Measurements from ENCODE around the gene BTNL2.

BTNL2 gene

DNA sequence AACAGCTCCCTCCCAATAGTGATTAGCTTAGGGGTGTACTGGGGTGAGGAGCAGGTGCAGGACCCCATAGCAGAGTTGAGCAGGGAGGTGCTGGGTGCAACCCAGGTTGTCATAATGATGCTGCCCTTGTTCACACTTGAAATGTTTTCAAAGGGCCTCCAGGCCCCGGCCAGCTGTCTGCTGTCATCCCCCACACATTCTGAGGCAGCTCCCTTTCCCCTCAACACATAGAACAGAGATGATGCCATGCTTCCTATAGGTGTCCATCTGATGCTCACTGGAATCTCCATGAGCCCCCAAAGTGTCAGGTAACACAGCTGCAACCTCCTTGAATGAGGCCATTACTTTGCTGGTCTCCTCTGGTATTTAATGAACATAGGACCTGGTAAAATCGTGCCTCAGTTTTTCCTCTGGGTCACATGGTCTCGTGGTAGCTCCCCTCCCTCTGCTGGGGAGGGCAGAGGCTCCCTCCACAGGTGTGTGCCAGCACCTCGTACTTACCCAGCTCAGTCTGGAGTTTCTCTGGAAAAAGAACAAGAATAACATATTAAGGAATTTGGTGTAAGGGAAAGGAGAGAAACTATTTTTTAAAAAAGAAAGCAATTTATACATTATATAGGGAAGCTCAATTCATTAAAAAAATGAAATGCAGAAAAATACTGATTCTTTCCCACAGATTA lies 5.6 kb downstream of the BTNL2 start:
- peaks cover 13 to 14% of the 10 kb centered on the region in 2 donors for H3K27me3 Mint-ChIP-seq
- H3K4me1 Mint-ChIP-seq, result peaks cover 13 to 17% of the 10 kb centered on the region in 2 donors

DNA sequence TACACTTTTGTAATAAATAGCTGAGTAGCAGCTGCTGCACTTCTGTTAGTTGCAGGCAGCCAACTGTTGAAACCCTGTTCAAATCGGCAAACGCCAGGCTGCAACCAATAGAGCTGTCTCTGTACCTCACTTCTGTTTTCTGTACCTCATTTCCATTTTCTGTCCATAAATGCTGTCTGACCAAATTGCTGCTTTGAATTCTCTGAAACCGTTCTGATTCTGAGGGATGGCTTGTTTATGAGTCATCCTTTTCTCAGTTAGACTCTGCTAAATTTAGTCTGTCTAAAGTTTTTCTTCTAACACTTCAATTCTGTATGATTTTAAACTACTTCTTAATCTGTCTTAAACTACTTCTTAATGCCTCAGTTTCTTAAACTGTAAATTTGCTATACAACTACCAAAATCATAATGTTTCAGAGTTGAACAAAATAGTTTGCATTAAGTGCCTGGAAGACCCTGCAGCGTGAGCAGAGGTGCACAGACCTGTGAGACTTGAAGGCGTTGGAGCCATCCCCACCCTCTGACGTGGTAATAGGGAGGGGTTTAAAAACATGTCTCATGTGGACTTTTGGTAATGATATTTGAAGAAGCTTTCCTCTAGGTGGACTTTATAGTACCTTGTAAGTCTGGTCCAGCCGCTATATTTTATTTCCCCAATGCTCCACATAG lies 9.6 kb downstream of the BTNL2 start:
- H3K9me3 Mint-ChIP-seq, result no peaks in the 10 kb centered on the region
- H3K36me3 Mint-ChIP-seq, result no peaks in the 10 kb centered on the region
- H3K27me3 Mint-ChIP-seq, result peaks cover 7 to 16% of the 10 kb centered on the region in 2 donors
- no peak overlapping the region for H3K4me3 Mint-ChIP-seq
- peak; percentile 22 for DNase-seq
- peak; percentile 96 to 97 for ATAC-seq (replicated peaks)
- peaks cover 15 to 22% of the 10 kb centered on the region in 2 donors for H3K4me1 Mint-ChIP-seq
- H3K27ac Mint-ChIP-seq, result peak overlapping the region; percentile 33

More for the DNA sequence above, 5.6 kb downstream of the BTNL2 start:
- Mint-ChIP-seq H3K4me3 (no peak overlapping the region), H3K36me3 (no peaks in the 10 kb centered on the region), H3K27ac (no peak overlapping the region), H3K9me3 (no peaks in the 10 kb centered on the region)
- ATAC-seq (replicated peaks), result no peak
- no peak for DNase-seq

GRCh38 chr6:32396028-32396427 lies 11.0 kb downstream of the BTNL2 start:
- no peaks in the 10 kb centered on the region for H3K9me3 Mint-ChIP-seq
- no peaks in the 10 kb centered on the region for H3K36me3 Mint-ChIP-seq
- H3K4me3 Mint-ChIP-seq, result no peak overlapping the region
- DNase-seq (no peak), ATAC-seq (replicated peaks) (no peak)
- no peak overlapping the region for H3K27ac Mint-ChIP-seq
- peaks cover 11 to 17% of the 10 kb centered on the region in 2 donors for H3K4me1 Mint-ChIP-seq
- H3K27me3 Mint-ChIP-seq, result peaks cover 7 to 12% of the 10 kb centered on the region in 2 donors

- Mint-ChIP-seq H3K4me3 (no peak overlapping the region), H3K36me3 (no peaks in the 10 kb centered on the region), H3K27me3 (peaks cover 7 to 8% of the 10 kb centered on the region in 2 donors), H3K27ac (peak overlapping the region; percentile 59), H3K4me1 (peaks cover 11 to 17% of the 10 kb centered on the region in 2 donors), H3K9me3 (no peaks in the 10 kb centered on the region)
- no peak for DNase-seq
- peak; percentile 30 to 48 for ATAC-seq (replicated peaks)
Observed at GRCh38 chr6:32393665-32394420, 13.1 kb downstream of the BTNL2 start.

DNA sequence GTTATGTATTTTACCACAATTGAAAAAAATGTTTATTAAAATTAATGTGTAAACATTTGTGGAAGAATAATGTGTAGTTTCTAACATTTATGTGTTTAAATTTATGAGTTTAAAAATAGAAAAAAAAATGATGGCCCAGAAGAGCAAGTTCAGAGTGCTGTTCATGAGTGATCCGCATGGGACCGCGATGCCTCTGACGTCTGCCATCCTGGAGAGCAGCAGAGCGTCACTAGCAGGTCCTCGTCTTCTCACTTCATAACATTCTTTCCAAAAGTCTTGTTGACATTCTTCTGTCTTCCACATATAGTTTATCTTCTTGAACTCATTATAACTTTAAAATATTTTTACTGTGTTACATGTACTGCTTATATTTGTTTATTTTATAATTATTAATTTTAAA lies 15.5 kb downstream of the BTNL2 start:
- no peak for DNase-seq
- H3K4me1 Mint-ChIP-seq, result peaks cover 17 to 19% of the 10 kb centered on the region in 2 donors
- H3K4me3 Mint-ChIP-seq, result no peak overlapping the region
- no peaks in the 10 kb centered on the region for H3K9me3 Mint-ChIP-seq
- H3K27ac Mint-ChIP-seq, result no peak overlapping the region
- peaks cover 7 to 23% of the 10 kb centered on the region in 2 donors for H3K27me3 Mint-ChIP-seq
- no peaks in the 10 kb centered on the region for H3K36me3 Mint-ChIP-seq
- no peak for ATAC-seq (replicated peaks)

GRCh38 chr6:32387589-32388340 lies 19.2 kb downstream of the BTNL2 start:
- DNase-seq, result no peak
- no peaks in the 10 kb centered on the region for H3K9me3 Mint-ChIP-seq
- H3K27me3 Mint-ChIP-seq, result peaks cover 0 to 27% of the 10 kb centered on the region in 2 donors
- peaks cover 9 to 16% of the 10 kb centered on the region in 2 donors for H3K4me1 Mint-ChIP-seq
- no peak overlapping the region for H3K27ac Mint-ChIP-seq
- ATAC-seq (replicated peaks), result no peak
- H3K4me3 Mint-ChIP-seq, result no peak overlapping the region
- H3K36me3 Mint-ChIP-seq, result no peaks in the 10 kb centered on the region

DNA sequence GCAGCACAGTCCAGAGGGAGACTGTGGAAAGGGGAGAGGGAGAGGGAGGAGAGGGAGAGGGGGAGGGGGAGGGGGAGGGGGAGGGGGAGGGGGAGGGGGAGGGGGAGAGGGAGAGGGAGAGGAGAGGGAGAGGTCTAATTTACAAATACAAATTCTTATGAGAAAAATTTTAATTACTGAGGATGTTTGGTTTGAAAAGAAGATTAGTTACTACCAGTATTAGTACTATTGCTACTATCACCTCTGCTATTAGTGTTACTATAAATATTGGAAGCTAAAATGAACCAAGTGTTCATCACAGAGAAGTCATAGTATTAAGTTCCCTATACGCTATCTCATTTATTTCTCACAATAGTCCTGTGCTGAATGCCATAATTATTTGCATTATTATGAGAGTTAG lies 20.9 kb downstream of the BTNL2 start:
- H3K9me3 Mint-ChIP-seq, result no peaks in the 10 kb centered on the region

GRCh38 chr6:32382757-32383420 lies 24.1 kb downstream of the BTNL2 start:
- Mint-ChIP-seq H3K27ac (no peak overlapping the region), H3K9me3 (no peaks in the 10 kb centered on the region), H3K4me1 (peaks cover 14 to 19% of the 10 kb centered on the region in 2 donors), H3K36me3 (no peaks in the 10 kb centered on the region), H3K27me3 (peaks cover 0 to 16% of the 10 kb centered on the region in 2 donors), H3K4me3 (no peak overlapping the region)
- no peak for ATAC-seq (replicated peaks)
- DNase-seq, result no peak

More for the DNA sequence above, 20.9 kb downstream of the BTNL2 start:
- no peak for ATAC-seq (replicated peaks)
- Mint-ChIP-seq H3K4me3 (no peak overlapping the region), H3K4me1 (peaks cover 13 to 17% of the 10 kb centered on the region in 2 donors), H3K36me3 (no peaks in the 10 kb centered on the region), H3K27ac (no peak overlapping the region), H3K27me3 (peaks cover 0 to 27% of the 10 kb centered on the region in 2 donors)
- no peak for DNase-seq

GRCh38 chr6:32379545-32379944 lies 27.4 kb downstream of the BTNL2 start:
- H3K27me3 Mint-ChIP-seq, result no peaks in the 10 kb centered on the region
- no peaks in the 10 kb centered on the region for H3K36me3 Mint-ChIP-seq
- H3K4me3 Mint-ChIP-seq, result no peak overlapping the region
- H3K9me3 Mint-ChIP-seq, result no peaks in the 10 kb centered on the region
- peaks cover 9 to 27% of the 10 kb centered on the region in 2 donors for H3K4me1 Mint-ChIP-seq
- DNase-seq (no peak), ATAC-seq (replicated peaks) (no peak)
- no peak overlapping the region for H3K27ac Mint-ChIP-seq

- H3K4me3 Mint-ChIP-seq, result no peak overlapping the region
- no peaks in the 10 kb centered on the region for H3K36me3 Mint-ChIP-seq
- H3K27ac Mint-ChIP-seq, result no peak overlapping the region
- DNase-seq (no peak), ATAC-seq (replicated peaks) (no peak)
- no peaks in the 10 kb centered on the region for H3K9me3 Mint-ChIP-seq
- peaks cover 4 to 20% of the 10 kb centered on the region in 2 donors for H3K4me1 Mint-ChIP-seq
- no peaks in the 10 kb centered on the region for H3K27me3 Mint-ChIP-seq
Observed at GRCh38 chr6:32375739-32376529, 31.0 kb downstream of the BTNL2 start.

DNA sequence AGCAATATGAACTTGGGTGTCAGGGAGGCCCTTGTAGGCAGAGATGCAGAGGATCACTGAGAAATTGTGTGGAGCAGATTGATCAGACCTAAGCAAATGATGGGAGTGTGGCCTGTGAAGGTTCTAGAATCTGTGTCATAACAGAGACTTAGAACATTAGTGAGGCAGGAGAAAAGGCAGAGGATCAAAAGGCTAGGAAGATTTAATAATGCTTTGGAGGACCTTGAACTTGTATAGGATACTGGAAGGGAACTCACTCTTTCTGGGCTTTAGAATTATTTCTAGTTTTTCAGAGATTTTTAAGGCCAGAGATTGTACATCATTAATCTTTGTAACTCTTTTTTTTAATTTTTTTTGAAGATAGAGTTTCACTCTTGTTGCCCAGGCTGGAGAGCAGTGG lies 35.2 kb downstream of the BTNL2 start, which contains the start of gene TSBP1:
TSBP1 (minus strand) TSS at position 101 of the 400 bp plus-strand sequence. CDS start 197 bp downstream, outside the sequence.
- no peak for ATAC-seq (replicated peaks)
- no peak within 1 kb of the TSS for H3K4me3 Mint-ChIP-seq
- H3K4me1 Mint-ChIP-seq, result peaks cover 4 to 15% of the 10 kb centered on the region in 2 donors
- H3K9me3 Mint-ChIP-seq, result no peaks in the 10 kb centered on the region
- DNase-seq, result no peak
- peaks cover 0 to 11% of the 10 kb centered on the region in 2 donors for H3K27me3 Mint-ChIP-seq
- no peaks in the 10 kb centered on the region for H3K36me3 Mint-ChIP-seq
- peak within 1 kb of the TSS; percentile 6 for H3K27ac Mint-ChIP-seq

GRCh38 chr6:32371229-32371628 lies 35.8 kb downstream of the BTNL2 start:
- no peak for ATAC-seq (replicated peaks)
- no peaks in the 10 kb centered on the region for H3K36me3 Mint-ChIP-seq
- no peak overlapping the region for H3K27ac Mint-ChIP-seq

DNA sequence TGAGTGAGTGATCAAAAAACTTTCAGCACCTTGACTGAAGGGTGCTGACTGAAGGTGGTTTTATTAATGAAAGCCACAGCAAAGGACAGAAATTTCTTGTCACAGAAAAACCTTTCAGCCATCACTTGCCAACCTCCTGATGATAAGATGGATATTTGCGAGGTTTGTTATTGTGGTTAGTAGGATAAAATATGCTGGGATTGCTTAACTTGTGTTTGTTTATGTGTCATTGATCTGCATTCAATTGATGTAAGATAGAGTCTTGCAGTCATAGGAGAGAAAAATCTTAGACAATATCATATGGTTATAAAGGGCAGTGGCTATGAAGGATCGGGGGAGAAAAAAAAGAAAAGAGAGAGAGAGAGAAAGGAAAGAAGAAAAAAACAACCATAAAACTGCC lies 36.5 kb downstream of the BTNL2 start:
- Mint-ChIP-seq H3K27ac (no peak overlapping the region), H3K4me3 (no peak overlapping the region), H3K27me3 (peaks cover 2 to 12% of the 10 kb centered on the region in 2 donors), H3K9me3 (no peaks in the 10 kb centered on the region), H3K4me1 (peaks cover 0 to 6% of the 10 kb centered on the region in 2 donors), H3K36me3 (no peaks in the 10 kb centered on the region)
- DNase-seq (no peak), ATAC-seq (replicated peaks) (no peak)

More at GRCh38 chr6:32371229-32371628, 35.8 kb downstream of the BTNL2 start:
- no peaks in the 10 kb centered on the region for H3K9me3 Mint-ChIP-seq
- DNase-seq, result no peak
- H3K27me3 Mint-ChIP-seq, result peaks cover 0 to 11% of the 10 kb centered on the region in 2 donors
- H3K4me1 Mint-ChIP-seq, result peaks cover 1 to 10% of the 10 kb centered on the region in 2 donors
- no peak overlapping the region for H3K4me3 Mint-ChIP-seq

Measured in stimulated activated naive B cell treated with anti-CD40 and anti-IgM and Interleukin-4, amounts not matched to agents 10 μg/mL and 1 μg/mL and 100 μg/mL, for 72 hours (primary cell).